Measurements from ENCODE around the gene TLX1.

Gene TLX1

DNA sequence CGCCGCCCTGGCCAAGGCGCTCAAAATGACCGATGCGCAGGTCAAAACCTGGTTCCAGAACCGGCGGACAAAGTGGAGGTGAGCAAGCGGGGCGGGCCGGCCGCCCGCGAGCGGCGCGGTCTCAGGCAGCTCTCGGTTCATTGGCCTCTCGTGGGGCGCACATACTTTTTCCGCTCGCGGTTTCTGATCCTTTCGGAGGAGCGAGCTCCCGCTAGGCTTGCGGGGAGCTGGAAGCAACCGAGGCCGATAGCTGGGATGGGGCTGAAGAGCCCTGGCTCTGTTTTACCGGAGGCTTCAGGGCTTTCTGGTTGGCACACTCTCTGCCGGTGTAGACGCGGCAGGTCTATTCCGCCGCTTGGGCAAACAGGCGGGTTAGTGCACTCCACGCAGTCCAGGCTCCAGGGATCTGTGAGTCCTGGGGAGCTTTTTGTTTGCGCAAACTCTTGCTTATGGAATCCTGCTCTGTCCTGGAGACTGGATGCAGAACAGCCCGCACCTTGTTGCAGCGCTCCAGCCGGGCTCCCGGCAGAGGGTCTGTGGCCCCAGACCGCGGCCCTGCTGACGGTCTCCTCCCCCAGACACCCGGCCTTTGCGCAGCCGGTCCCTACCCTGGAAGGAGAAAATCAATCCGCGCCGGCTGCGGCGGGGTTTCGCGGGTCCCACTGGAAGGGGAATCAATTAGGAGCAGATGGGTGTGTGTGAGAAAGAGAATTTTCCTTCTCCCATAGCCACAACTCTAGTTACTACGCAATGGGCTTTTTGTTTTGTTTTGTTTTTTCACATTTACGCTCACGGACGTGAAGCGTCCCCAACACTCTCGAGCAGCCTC, 3.4 kb downstream of the TLX1 start:
- no peak for DNase-seq (ENCODE audit: low read depth in 2 of 2)

DNA sequence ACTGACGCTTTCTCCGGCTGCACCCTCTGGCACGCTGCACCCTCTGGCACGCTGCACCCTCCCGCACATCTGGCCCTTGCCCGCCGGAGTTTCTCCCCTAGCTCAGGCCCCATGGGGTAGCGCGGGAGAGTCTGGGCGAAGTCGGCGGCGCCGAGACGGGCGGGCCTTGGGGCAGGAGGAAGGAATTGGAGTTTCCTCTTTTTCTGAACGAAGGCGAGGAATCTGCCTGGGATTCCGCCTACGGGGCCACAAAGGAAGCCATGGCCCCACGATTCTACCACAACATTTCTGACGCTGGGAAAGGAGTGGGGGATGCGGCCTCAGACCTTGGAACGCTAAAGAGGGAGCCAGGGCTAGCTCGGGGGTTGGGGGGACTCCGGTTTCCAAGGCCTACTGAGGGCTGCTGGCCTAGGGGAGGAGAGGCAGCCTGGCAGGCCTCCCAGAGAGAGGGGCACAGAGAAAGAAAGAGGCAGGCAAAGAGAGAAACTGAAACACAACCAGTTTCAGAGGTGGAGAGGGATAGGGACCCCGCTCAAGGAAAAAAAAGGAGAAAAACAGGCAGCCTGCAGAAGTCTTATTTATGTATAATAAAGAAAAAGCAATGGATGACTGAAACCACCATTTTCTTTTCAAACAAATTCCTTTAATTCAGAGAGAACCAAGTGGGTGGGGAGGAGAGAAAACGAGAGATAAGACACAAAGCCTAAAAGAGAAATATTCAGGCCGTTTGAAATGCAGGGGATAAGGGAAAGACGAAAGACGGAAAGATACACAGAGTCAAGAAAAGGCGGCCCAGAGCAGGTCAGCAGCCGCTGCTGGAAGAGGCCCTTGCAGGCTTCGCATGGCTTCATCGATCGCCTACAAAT, 4.3 kb downstream of the TLX1 start:
- DNase-seq (ENCODE audit: low read depth in 2 of 2), result no peak

GRCh38 chr10:101136007-101136707, 5.1 kb downstream of the TLX1 start:
- no peak for DNase-seq (ENCODE audit: low read depth in 2 of 2)

DNA sequence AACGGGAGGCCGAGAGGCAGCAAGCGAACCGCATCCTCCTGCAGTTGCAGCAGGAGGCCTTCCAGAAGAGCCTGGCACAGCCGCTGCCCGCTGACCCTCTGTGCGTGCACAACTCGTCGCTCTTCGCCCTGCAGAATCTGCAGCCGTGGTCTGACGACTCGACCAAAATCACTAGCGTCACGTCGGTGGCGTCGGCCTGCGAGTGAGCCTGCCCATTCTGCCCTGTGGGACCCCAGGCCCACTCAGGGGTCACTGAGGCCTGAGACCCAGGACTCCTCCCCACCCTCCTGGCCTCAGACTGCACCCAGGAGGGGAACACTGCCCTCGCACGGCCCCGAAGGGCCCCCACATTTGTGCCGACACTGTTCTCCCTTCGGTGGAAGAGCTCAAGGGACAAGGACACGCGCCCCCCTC, 5.6 kb downstream of the TLX1 start:
- no peak for DNase-seq (ENCODE audit: low read depth in 2 of 2)

GRCh38 chr10:101137271-101137670, 6.2 kb downstream of the TLX1 start:
- no peak for DNase-seq (ENCODE audit: low read depth in 2 of 2)

DNA sequence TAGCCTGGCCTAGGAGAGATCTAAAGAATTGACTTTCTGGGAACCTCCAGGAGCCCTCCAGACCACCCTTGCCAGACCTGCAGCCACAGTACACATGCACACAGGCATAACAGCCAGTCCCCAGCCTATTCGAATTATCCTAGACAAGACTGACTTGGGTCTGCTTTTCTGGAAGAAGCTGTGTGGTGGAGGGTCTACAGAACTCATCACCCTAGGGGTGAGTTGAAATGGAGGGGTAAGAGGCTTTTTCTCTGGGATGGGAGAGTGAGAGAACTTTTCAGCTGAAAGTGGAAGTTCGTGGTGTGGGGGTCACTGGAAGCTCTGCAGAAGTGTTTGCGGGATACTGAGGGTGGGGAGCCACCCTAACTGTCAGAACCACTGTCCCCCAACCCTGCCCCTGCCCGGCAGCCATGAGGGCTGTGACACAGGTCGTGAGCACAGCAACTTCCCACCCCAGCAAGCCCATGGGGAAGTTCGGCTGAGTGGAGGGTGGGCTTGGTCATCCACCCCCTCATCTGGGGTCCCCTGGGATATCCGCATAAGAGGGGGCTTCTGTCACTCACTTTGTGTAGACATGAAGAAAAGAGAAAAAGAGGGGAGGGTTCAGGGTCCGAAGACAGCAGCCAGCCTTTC, 7.8 kb downstream of the TLX1 start:
- no peak for DNase-seq (ENCODE audit: low read depth in 2 of 2)

DNA sequence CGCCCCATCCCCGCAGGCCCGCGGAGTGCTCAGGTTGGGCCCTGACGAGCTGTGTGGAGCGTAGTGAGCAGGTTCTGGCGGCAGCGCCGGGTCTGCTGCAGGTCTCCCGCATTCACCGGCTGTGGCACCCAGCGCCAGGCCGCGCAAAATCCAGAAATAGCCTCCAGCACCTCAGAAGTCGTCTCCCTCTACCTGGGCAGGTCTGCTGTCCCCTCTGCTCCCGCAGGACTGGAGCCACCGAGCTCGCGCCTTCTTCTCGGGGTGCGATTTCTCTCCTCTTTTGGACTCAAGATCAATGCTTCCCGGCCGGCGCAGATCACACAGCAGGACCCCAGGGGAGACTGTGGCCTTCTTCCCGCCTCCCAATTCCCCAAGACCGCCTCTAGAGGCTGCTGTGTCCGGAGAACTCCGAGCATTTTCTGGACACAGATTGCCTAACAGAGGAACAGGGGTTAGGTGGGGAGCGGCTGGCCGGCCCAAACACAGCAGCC, 8.4 kb downstream of the TLX1 start:
- no peak for DNase-seq (ENCODE audit: low read depth in 2 of 2)

DNA sequence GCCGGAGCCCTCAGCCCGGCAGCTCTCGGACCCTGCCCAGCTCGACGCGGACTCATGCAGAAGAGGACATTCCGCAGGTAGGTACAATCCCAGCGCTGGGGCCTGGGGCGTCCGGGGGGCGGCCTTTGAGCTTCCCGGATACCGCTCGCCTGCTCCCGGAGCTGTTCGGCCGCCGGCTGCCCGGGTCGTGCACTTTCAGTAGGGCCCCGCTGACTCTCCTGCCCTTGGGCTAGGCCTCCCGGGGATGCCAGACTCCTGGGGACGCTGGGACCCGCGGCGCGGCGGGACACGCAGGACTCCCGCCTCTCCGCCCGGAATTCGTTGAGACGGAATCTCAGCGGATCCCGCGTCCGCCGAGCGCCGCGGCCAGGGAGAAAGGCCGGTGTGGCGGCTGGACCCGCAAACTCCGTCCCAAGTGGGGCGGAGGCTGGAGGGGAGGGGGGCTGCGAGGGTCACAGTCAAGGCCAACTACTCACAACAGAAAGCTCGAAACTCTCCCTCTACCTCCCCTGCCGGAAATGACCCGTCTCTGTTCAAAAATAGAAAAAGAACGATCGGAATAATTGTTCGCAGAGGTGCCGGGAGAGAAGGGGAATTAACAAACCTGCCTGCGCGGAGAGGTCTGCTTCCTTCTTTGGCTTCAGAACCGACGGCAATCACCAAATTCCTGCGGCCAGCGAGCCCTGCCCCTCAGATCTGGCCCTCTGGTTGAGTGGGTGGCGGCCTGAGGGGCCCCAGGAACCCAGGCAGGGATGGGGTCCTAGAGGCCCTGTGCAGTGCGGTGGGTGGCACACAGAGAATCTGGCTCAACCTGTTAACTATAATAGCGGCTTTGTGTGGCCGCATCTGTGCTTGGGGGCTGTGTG, 9.2 kb downstream of the TLX1 start:
- DNase-seq (ENCODE audit: low read depth in 2 of 2), result no peak

GRCh38 chr10:101140950-101141615, 10.0 kb downstream of the TLX1 start:
- DNase-seq (ENCODE audit: low read depth in 2 of 2), result no peak

- peak; percentile 42 to 44 for DNase-seq (ENCODE audit: low read depth in 2 of 2)
Observed at GRCh38 chr10:101141616-101142532, 10.8 kb downstream of the TLX1 start.

DNA sequence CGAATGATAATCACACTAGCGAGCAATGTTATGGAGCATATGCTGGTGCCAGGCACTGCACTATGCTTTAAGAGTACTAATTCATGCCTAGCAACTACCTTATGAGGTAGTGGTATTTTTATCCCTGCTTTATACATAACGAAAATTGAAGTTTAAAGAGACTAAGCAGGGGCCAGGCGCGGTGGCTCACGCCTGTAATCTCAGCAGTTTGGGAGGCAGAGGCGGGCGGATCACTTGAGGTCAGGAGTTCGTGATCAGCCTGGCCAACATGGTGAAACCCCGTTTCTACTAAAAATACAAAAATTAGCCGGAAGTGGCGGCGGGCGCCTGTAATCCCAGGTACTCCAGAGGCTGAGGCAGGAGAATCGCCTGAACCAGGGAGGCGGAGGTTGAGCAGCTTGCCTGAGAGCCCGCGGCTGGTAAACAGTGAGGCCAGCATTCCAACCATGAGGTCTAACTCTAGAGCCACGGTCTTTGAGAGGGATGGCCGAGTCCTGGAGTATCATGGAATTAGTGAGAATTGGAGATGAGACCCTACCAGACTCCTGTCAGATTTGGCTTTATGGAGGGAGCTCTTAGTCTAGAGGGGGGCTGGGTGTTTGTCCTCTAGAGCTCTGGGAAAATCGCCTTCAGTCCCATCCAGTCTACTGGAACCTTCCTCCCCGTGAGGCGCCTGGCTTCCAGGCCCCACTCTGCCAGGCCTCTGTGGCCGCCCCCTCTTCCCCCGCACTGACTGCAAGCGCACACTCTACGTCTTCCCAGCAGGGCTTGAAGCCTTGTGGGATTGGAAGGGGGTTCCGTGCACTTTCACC, 11.6 kb downstream of the TLX1 start:
- DNase-seq (ENCODE audit: low read depth in 2 of 2), result no peak

- no peak for DNase-seq (ENCODE audit: low read depth in 2 of 2)
Observed at GRCh38 chr10:101143345-101143630, 12.2 kb downstream of the TLX1 start.

DNA sequence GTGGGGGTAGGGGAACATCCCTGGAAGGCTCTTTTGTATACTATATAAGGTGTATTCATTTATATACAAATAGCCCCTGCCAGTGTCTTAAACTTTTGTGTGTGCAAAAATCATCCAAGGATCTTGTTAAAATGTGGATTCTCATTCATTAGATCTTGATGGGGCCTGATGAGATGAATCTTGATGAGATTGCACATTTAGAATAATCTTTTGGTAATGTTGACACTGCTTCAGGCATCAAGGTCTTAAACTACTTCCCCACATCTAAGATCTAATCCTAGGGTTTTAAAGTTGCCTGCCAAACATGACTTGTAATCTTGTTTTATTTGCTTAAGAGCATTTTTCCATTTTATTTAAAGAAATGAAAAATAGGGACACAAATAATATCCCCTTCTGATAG, 13.0 kb downstream of the TLX1 start:
- DNase-seq (ENCODE audit: low read depth in 2 of 2), result no peak

GRCh38 chr10:101145145-101145544, 14.0 kb downstream of the TLX1 start:
- no peak for DNase-seq (ENCODE audit: low read depth in 2 of 2)

DNA sequence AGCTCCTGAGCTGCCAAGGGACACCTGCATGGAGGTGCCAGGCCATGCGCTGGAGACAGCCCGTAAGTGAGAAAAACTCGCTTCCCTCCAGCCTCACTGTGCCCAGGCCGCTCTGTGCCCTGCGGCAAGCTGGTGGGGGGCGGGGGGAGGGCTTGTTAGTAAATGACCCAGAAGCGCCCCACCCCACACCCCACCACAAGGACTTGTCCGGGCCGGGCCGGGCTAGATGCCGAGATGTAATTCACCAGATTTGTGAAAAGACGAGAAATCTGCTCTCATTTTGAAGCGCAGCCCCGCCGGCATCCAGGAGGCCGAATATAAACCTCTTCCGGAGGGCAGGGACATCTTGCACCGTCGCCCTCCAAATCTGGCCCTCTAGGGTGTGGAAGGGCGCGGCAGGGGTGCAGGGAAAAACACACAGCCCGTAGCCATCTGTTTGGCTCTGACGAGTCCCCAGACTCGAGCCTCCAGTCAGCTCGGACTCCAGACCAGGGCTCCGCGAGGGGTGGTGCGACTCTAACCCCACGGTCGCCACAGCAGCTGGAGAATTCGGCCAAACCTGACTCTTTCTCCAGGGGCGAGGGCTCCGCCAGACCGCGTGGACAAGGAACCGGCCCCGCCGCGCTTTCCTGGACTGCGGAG, 14.8 kb downstream of the TLX1 start:
- DNase-seq (ENCODE audit: low read depth in 2 of 2), result no peak

GRCh38 chr10:101146392-101147251, 15.5 kb downstream of the TLX1 start:
- no peak for DNase-seq (ENCODE audit: low read depth in 2 of 2)

- no peak for DNase-seq (ENCODE audit: low read depth in 2 of 2)
Observed at GRCh38 chr10:101151395-101151794, 20.3 kb downstream of the TLX1 start.
